Measurements from ENCODE around the gene IHH. TPM values are rescaled to one million over a fixed set of nuclear protein-coding genes. Genes with fewer than 3 reads are reported as not detected.

IHH gene
- total RNA-seq, 1 experiment from 2014 or later, result 0.15 TPM

DNA sequence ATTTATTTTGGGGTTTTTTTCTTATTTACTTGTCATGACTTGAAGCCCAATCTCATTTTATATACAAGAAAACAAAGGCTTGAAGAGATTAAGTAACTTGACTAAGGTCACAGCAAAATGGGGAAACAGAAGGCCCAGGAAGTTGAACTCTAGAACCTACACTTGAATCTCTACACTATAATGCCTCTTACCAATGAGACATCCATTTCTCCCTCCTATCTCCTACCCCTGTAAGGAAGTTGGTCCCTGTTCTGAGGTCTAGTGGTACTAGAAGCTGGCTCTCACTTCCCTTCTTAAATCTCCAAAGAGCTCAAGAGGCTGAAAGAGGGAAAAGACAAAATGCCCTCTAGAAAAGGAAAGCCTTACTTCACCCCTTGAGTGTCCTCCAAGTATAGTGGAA lies 25.5 kb upstream of the IHH start:
- Histone ChIP-seq H3K27me3 (replicated peaks; ENCODE audit: insufficient read depth, low read depth, low read length, poor library complexity) (no peaks in the 10 kb centered on the region), H3K4me1 (ENCODE audit: insufficient read depth, low read length, poor library complexity, severe bottlenecking) (no peaks in the 10 kb centered on the region), H3K27ac (ENCODE audit: low read depth, low read length, poor library complexity, severe bottlenecking) (no peak overlapping the region), H3K9me3 (ENCODE audit: low read depth, low read length, poor library complexity, severe bottlenecking) (no peaks in the 10 kb centered on the region), H3K36me3 (ENCODE audit: insufficient read depth, low read length, poor library complexity, severe bottlenecking) (no peaks in the 10 kb centered on the region), H3K4me3 (ENCODE audit: low read depth, low read length, poor library complexity, severe bottlenecking) (no peak overlapping the region)
- DNase-seq (ENCODE audit: low spot score), result no peak
- no TSS peak for BruUV-seq (replicated peaks)
- TF ChIP-seq, protein P1, sequence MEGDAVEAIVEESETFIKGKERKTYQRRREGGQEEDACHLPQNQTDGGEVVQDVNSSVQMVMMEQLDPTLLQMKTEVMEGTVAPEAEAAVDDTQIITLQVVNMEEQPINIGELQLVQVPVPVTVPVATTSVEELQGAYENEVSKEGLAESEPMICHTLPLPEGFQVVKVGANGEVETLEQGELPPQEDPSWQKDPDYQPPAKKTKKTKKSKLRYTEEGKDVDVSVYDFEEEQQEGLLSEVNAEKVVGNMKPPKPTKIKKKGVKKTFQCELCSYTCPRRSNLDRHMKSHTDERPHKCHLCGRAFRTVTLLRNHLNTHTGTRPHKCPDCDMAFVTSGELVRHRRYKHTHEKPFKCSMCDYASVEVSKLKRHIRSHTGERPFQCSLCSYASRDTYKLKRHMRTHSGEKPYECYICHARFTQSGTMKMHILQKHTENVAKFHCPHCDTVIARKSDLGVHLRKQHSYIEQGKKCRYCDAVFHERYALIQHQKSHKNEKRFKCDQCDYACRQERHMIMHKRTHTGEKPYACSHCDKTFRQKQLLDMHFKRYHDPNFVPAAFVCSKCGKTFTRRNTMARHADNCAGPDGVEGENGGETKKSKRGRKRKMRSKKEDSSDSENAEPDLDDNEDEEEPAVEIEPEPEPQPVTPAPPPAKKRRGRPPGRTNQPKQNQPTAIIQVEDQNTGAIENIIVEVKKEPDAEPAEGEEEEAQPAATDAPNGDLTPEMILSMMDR (conservative IDR thresholded peaks at IDR 0.05; ENCODE audit: low read depth, low read length), result no peak
- no peak for TF ChIP-seq EZH2 (IDR thresholded peaks at IDR 0.05; ENCODE audit: borderline replicate concordance, low read depth, low read length, poor library complexity, severe bottlenecking)
- CTCF ChIA-PET, result no interaction called here
- intact Hi-C loops (cut with micrococcal nuclease; ENCODE audit: unreplicated experiment), result no loop called here
- POLR2A ChIA-PET (ENCODE audit: low non-redundant PET), result no interaction called here

DNA sequence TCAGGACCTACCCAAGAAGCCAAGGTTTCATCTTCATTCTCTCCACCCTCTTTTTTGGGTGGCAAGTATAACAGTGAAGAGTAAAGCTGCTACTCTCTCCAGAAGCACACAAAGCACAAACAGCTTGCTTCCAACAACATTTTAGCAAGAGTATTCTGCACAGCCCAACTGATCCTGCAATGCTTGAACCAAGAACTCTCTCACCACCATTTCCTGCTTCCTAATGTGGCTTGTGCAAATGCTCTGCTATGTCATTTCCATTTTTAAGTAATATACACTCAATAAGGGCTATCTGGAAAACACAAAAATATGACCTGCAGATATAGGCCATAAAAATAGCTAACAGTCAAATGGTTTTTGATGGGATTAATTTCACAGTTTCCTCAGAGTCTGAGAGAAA lies 24.1 kb upstream of the IHH start:
- Histone ChIP-seq H3K4me3 (ENCODE audit: low read depth, low read length, poor library complexity, severe bottlenecking) (no peak overlapping the region), H3K27me3 (replicated peaks; ENCODE audit: insufficient read depth, low read depth, low read length, poor library complexity) (no peaks in the 10 kb centered on the region), H3K4me1 (ENCODE audit: insufficient read depth, low read length, poor library complexity, severe bottlenecking) (no peaks in the 10 kb centered on the region), H3K27ac (ENCODE audit: low read depth, low read length, poor library complexity, severe bottlenecking) (no peak overlapping the region), H3K9me3 (ENCODE audit: low read depth, low read length, poor library complexity, severe bottlenecking) (no peaks in the 10 kb centered on the region), H3K36me3 (ENCODE audit: insufficient read depth, low read length, poor library complexity, severe bottlenecking) (no peaks in the 10 kb centered on the region)
- TF ChIP-seq, protein P1 (conservative IDR thresholded peaks at IDR 0.05; ENCODE audit: low read depth, low read length), result no peak
- TF ChIP-seq EZH2 (IDR thresholded peaks at IDR 0.05; ENCODE audit: borderline replicate concordance, low read depth, low read length, poor library complexity, severe bottlenecking), result no peak
- ChIA-PET CTCF (interaction anchor here (0.6 kb wide), 1 partner anchor 9 kb away, joined by 6 read pairs; no protein-coding TSS in a partner anchor), POLR2A (ENCODE audit: low non-redundant PET) (no interaction called here)
- no TSS peak for BruUV-seq (replicated peaks)
- intact Hi-C loops (cut with micrococcal nuclease; ENCODE audit: unreplicated experiment), result no loop called here
- no peak for DNase-seq (ENCODE audit: low spot score)

DNA sequence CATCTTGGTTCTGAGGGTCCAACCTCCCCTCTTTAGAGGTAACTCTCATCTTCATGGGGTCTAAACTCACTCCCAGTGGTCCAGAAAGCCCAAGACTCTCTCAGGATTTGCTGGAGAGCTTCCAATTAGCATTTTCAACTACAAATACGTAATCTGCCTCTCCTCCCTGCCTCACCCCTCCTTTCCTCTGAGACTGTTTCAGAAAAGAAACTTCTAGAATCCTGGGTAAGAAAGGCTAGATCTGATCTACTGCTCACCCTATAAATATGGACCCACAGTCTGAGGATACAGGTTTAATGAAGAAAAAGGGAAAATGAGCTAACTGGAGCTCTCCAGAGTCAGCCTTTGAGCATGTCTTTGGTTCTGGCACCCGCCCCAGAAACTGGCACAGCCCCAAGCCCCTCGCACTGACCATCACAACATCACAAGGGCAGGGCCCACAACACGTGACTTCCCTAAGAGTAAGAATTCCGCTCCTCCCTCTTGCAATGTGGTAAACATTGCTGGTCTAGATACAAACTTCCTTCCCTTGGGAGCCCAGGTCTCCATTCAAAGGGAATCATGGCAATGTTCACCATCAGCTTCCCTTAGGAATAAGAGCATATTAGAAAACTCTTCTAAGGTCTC lies 21.7 kb upstream of the IHH start:
- no peak overlapping the region for H3K27ac ChIP-seq (ENCODE audit: low read depth, low read length, poor library complexity, severe bottlenecking)
- BruUV-seq (replicated peaks), result no TSS peak
- no peak for DNase-seq (ENCODE audit: low spot score)
- ChIA-PET CTCF (interaction anchor here (0.6 to 0.9 kb wide), 3 partner anchors 9 to 136 kb away, joined by 3 read pairs; no protein-coding TSS in a partner anchor), POLR2A (ENCODE audit: low non-redundant PET) (no interaction called here)
- intact Hi-C loops (cut with micrococcal nuclease; ENCODE audit: unreplicated experiment), result no loop called here
- H3K27me3 ChIP-seq (replicated peaks; ENCODE audit: insufficient read depth, low read depth, low read length, poor library complexity), result no peaks in the 10 kb centered on the region
- H3K36me3 ChIP-seq (ENCODE audit: insufficient read depth, low read length, poor library complexity, severe bottlenecking), result no peaks in the 10 kb centered on the region
- TF ChIP-seq, protein P1 (conservative IDR thresholded peaks at IDR 0.05; ENCODE audit: low read depth, low read length), result no peak
- TF ChIP-seq EZH2 (IDR thresholded peaks at IDR 0.05; ENCODE audit: borderline replicate concordance, low read depth, low read length, poor library complexity, severe bottlenecking), result no peak
- H3K9me3 ChIP-seq (ENCODE audit: low read depth, low read length, poor library complexity, severe bottlenecking), result no peaks in the 10 kb centered on the region
- H3K4me1 ChIP-seq (ENCODE audit: insufficient read depth, low read length, poor library complexity, severe bottlenecking), result no peaks in the 10 kb centered on the region
- no peak overlapping the region for H3K4me3 ChIP-seq (ENCODE audit: low read depth, low read length, poor library complexity, severe bottlenecking)

All from A673 (cell line).